Neural progenitor cell (in vitro differentiated cells): ENCODE results near the gene ITGA2B.

Experiments used
- EZH2 ChIP-seq: fragments of 200-600 bp; sonication (generic); IDR thresholded peaks from 2 replicates; pipeline ENCODE4 v1.6.1; 2017; ENCODE audit warnings: antibody characterized with exemption, mild to moderate bottlenecking, moderate library complexity
- EZH2phosphoT487 ChIP-seq: fragments of 200-600 bp; sonication (generic); IDR thresholded peaks from 2 replicates; pipeline ENCODE4 v1.6.1; 2017; ENCODE audit warnings: antibody characterized with exemption
- TF ChIP-seq, protein P1 (sequence below): fragments of 200-600 bp; sonication (generic); IDR thresholded peaks from 2 replicates; pipeline ENCODE4 v1.5.1; 2017; ENCODE audit warnings: antibody characterized with exemption, mild to moderate bottlenecking

DNA sequence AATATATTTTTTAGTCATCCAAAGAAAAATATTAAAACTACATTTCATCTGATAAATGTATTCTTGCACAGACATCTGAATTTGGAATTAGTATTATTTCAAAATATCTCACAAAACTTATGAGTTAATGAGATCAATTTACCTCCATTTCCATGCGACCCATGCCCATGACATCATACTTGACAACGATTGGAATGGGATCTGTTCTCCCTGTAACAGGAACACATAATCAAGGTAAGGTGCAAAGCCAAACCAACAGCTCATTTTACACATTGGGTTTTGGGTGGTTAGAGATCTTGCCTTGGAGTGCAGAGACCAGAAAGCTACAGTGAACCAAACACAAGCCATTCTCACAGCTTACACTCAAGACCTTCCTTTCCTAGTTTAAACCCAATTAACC lies 46.9 kb upstream of the ITGA2B start:
- TF ChIP-seq, protein P1, sequence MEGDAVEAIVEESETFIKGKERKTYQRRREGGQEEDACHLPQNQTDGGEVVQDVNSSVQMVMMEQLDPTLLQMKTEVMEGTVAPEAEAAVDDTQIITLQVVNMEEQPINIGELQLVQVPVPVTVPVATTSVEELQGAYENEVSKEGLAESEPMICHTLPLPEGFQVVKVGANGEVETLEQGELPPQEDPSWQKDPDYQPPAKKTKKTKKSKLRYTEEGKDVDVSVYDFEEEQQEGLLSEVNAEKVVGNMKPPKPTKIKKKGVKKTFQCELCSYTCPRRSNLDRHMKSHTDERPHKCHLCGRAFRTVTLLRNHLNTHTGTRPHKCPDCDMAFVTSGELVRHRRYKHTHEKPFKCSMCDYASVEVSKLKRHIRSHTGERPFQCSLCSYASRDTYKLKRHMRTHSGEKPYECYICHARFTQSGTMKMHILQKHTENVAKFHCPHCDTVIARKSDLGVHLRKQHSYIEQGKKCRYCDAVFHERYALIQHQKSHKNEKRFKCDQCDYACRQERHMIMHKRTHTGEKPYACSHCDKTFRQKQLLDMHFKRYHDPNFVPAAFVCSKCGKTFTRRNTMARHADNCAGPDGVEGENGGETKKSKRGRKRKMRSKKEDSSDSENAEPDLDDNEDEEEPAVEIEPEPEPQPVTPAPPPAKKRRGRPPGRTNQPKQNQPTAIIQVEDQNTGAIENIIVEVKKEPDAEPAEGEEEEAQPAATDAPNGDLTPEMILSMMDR, result no peak
- TF ChIP-seq EZH2phosphoT487, result no peak
- no peak for TF ChIP-seq EZH2
